ENCODE results near the gene LAMP1. TPM values are rescaled to one million over a fixed set of nuclear protein-coding genes. Genes with fewer than 3 reads are reported as not detected.

LAMP1 gene
- total and polyA plus RNA-seq, 2 donors from 2014 or later = 210 to 256 TPM

DNA sequence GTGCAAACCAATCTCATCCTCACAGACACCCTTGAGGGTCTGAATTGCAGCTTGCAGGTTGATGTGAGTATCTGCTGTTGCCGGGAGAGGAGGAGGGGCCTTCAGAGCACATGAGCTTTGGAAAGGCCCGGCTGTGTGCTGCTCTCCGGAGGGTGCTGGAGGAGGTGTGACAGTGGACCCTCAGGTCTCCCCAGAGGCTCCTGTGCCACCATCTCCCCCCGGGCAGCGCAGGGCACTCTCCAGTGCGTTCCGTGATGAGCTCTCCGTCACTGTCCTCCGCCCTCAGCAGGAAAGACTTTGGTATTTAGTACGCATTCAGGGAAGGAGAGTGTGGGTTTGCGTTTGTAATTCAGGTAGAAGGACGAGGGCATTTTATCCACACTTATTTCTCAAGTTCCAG lies 20.0 kb downstream of the LAMP1 start:
- Histone ChIP-seq H3K9me3 (ENCODE audit: control insufficient read depth in 2 of 3, insufficient read depth in 1 of 3, low read length in 3 of 3) (no peaks in the 10 kb centered on the region), H3K4me1 (ENCODE audit: control insufficient read depth in 2 of 3, insufficient read depth in 2 of 3, low read depth in 1 of 3, low read length in 3 of 3) (peaks cover 0 to 8% (median 2%) of the 10 kb centered on the region in 3 donors), H3K36me3 (ENCODE audit: control insufficient read depth in 2 of 3, insufficient read depth in 3 of 3, low read length in 3 of 3) (peaks cover 2 to 55% (median 28%) of the 10 kb centered on the region in 3 donors), H3K27ac (ENCODE audit: low read depth in 2 of 2, low read length in 2 of 2) (no peak overlapping the region), H3K4me3 (ENCODE audit: low read length in 3 of 3) (no peak overlapping the region), H3K27me3 (ENCODE audit: control insufficient read depth, insufficient read depth, low read length) (no peaks in the 10 kb centered on the region), H3K9ac (ENCODE audit: low read length in 3 of 3) (no peak overlapping the region)
- DNase-seq = no peak
- TF ChIP-seq, protein P1, sequence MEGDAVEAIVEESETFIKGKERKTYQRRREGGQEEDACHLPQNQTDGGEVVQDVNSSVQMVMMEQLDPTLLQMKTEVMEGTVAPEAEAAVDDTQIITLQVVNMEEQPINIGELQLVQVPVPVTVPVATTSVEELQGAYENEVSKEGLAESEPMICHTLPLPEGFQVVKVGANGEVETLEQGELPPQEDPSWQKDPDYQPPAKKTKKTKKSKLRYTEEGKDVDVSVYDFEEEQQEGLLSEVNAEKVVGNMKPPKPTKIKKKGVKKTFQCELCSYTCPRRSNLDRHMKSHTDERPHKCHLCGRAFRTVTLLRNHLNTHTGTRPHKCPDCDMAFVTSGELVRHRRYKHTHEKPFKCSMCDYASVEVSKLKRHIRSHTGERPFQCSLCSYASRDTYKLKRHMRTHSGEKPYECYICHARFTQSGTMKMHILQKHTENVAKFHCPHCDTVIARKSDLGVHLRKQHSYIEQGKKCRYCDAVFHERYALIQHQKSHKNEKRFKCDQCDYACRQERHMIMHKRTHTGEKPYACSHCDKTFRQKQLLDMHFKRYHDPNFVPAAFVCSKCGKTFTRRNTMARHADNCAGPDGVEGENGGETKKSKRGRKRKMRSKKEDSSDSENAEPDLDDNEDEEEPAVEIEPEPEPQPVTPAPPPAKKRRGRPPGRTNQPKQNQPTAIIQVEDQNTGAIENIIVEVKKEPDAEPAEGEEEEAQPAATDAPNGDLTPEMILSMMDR (IDR thresholded peaks at IDR 0.05; ENCODE audit: borderline replicate concordance, extremely low read depth, insufficient read depth) = no peak
- FAIRE-seq = no peak
- intact Hi-C loops (cut with DNase I) = no loop called here

DNA sequence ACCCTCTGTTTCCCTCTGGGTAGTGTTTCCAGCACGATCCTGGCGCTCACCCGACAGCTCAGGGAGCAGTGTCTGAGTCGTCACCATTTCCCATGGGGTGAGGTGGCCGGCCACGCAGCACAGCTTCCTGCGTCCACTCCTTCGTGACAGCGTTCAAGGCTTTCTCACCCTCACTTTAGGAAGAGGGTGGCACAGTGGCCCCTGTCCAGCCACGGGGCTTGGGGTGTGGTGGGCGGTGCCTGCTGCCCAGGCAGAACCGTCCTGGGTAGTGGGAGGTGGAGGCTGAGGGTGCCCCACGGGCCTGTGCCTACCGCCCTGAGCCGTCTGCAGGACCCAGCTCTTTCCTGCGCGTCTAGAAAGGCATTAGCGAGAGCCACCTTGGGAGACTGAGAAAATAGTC lies 21.9 kb downstream of the LAMP1 start:
- Histone ChIP-seq H3K4me1 (ENCODE audit: control insufficient read depth in 2 of 3, insufficient read depth in 2 of 3, low read depth in 1 of 3, low read length in 3 of 3) (peaks cover 0 to 11% (median 3%) of the 10 kb centered on the region in 3 donors), H3K27ac (ENCODE audit: low read depth in 2 of 2, low read length in 2 of 2) (no peak overlapping the region), H3K9me3 (ENCODE audit: control insufficient read depth in 2 of 3, insufficient read depth in 1 of 3, low read length in 3 of 3) (no peaks in the 10 kb centered on the region), H3K9ac (ENCODE audit: low read length in 3 of 3) (no peak overlapping the region), H3K27me3 (ENCODE audit: control insufficient read depth, insufficient read depth, low read length) (no peaks in the 10 kb centered on the region), H3K4me3 (ENCODE audit: low read length in 3 of 3) (no peak overlapping the region), H3K36me3 (ENCODE audit: control insufficient read depth in 2 of 3, insufficient read depth in 3 of 3, low read length in 3 of 3) (peaks cover 5 to 53% (median 39%) of the 10 kb centered on the region in 3 donors)
- TF ChIP-seq, protein P1 (IDR thresholded peaks at IDR 0.05; ENCODE audit: borderline replicate concordance, extremely low read depth, insufficient read depth) = no peak
- DNase-seq (no peak), FAIRE-seq (no peak)
- intact Hi-C loops (cut with DNase I) = no loop called here

DNA sequence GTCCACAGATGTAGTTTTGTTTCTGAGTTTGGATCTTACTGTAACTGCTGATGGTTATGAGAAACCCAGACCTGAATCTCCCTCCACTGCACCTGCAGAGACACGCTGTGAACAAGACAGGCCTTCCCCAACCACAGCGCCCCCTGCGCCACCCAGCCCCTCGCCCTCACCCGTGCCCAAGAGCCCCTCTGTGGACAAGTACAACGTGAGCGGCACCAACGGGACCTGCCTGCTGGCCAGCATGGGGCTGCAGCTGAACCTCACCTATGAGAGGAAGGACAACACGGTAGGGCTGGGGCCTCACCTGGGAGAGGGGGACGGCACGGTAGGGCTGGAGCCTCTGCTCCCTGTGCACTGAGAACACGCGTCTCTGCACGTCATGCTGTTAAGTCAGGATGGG lies 22.3 kb downstream of the LAMP1 start:
- intact Hi-C loops (cut with DNase I) = no loop called here
- no peaks in the 10 kb centered on the region for H3K9me3 ChIP-seq (ENCODE audit: control insufficient read depth in 2 of 3, insufficient read depth in 1 of 3, low read length in 3 of 3)
- H3K4me1 ChIP-seq (ENCODE audit: control insufficient read depth in 2 of 3, insufficient read depth in 2 of 3, low read depth in 1 of 3, low read length in 3 of 3) = peaks cover 0 to 11% (median 3%) of the 10 kb centered on the region in 3 donors
- H3K27ac ChIP-seq (ENCODE audit: low read depth in 2 of 2, low read length in 2 of 2) = no peak overlapping the region
- FAIRE-seq = no peak
- H3K4me3 ChIP-seq (ENCODE audit: low read length in 3 of 3) = no peak overlapping the region
- TF ChIP-seq, protein P1 (IDR thresholded peaks at IDR 0.05; ENCODE audit: borderline replicate concordance, extremely low read depth, insufficient read depth) = no peak
- DNase-seq = no peak
- peaks cover 6 to 57% (median 39%) of the 10 kb centered on the region in 3 donors for H3K36me3 ChIP-seq (ENCODE audit: control insufficient read depth in 2 of 3, insufficient read depth in 3 of 3, low read length in 3 of 3)
- H3K27me3 ChIP-seq (ENCODE audit: control insufficient read depth, insufficient read depth, low read length) = no peaks in the 10 kb centered on the region
- H3K9ac ChIP-seq (ENCODE audit: low read length in 3 of 3) = no peak overlapping the region
